Endothelial cell of umbilical vein (primary cell): ENCODE results near the gene ZNF341. TPM values are rescaled to one million over a fixed set of nuclear protein-coding genes. Genes with fewer than 3 reads are reported as not detected.

Experiments
- BruUV-seq: library from RNA; stranded (reverse); fragments of 400-500 nt; replicated peaks from 2 replicates; lab custom pipeline; 2021; lab: Mats Ljungman, UMichigan
- CTCF ChIA-PET: fragments of 300-600, 350-600 bp; sonication (Branson Sonifier 250); formaldehyde crosslinking; loops from one replicate; lab custom pipeline; 2021; ENCODE audit warnings: antibody characterized with exemption, inconsistent platforms; lab: Charles Lee
- POLR2A ChIA-PET: fragments of 300-600, 350-600 bp; sonication (Branson Sonifier 250); formaldehyde crosslinking; loops from one replicate; lab custom pipeline; 2021; ENCODE audit warnings: antibody characterized with exemption, inconsistent platforms; lab: Charles Lee
- DNase-seq: peaks from one replicate; pipeline ENCODE4 v3.0.0-alpha.2; 2011; ENCODE audit warnings: low read depth, low spot score
- FAIRE-seq: peaks from 2 replicates; lab custom pipeline; 2011; peaks lifted over from hg19 to GRCh38; lab: Jason Lieb, UNC
- H2AFZ ChIP-seq: 2 replicates; pipeline ENCODE4 v1.6.0; 2012; ENCODE audit warnings: low read depth, low read length, control low read depth, inconsistent platforms
- H3K27ac ChIP-seq: 2 replicates; pipeline ENCODE4 v1.5.1; 2011; ENCODE audit warnings: low read depth, mild to moderate bottlenecking, control low read depth, low read length, moderate library complexity; ENCODE audit not compliant: insufficient read depth
- H3K27me3 ChIP-seq, 2 experiments: 2 replicates each; pipeline versions ENCODE4 v1.6.0 to v1.6.1; 2011; ENCODE audit warnings: low read length in 2 of 2, mixed read lengths in 1 of 2; ENCODE audit not compliant: control insufficient read depth in 2 of 2, insufficient read depth in 2 of 2
- H3K36me3 ChIP-seq, 2 experiments: 2 replicates in 1 of 2; 3 replicates in 1 of 2; pipeline ENCODE4 v1.5.1; 2011; ENCODE audit warnings: low read length in 2 of 2, mild to moderate bottlenecking in 1 of 2, moderate library complexity in 1 of 2; ENCODE audit not compliant: control insufficient read depth in 2 of 2, insufficient read depth in 2 of 2; ENCODE audit errors: extremely low read depth in 1 of 2
- H3K4me1 ChIP-seq: 3 replicates; pipeline ENCODE4 v1.5.1; 2011; ENCODE audit warnings: mild to moderate bottlenecking, low read length; ENCODE audit not compliant: control insufficient read depth, insufficient read depth; ENCODE audit errors: extremely low read depth
- H3K4me2 ChIP-seq: 2 replicates; pipeline ENCODE4 v1.6.1; 2011; ENCODE audit warnings: low read length, control low read depth, mixed read lengths; ENCODE audit not compliant: insufficient read depth
- H3K4me3 ChIP-seq, 3 experiments: fragments of 200-600 bp in 1 of 3; sonication (generic), shearing (Covaris generic) in 1 of 3; replicated peaks in 1 of 3; 2 replicates each; pipeline ENCODE4 v1.5.1; 2011 to 2016; ENCODE audit warnings: control low read depth in 3 of 3, low read length in 3 of 3, mild to moderate bottlenecking in 2 of 3, inconsistent platforms in 1 of 3, low read depth in 1 of 3, moderate library complexity in 1 of 3; ENCODE audit not compliant: insufficient read depth in 1 of 3
- H3K79me2 ChIP-seq: 2 replicates; pipeline ENCODE4 v1.6.0; 2012; ENCODE audit warnings: low read length, inconsistent platforms; ENCODE audit not compliant: control insufficient read depth, insufficient read depth
- H3K9ac ChIP-seq: replicated peaks from 2 replicates; pipeline ENCODE3; 2011; ENCODE audit warnings: low read length, control low read depth; ENCODE audit not compliant: insufficient read depth; ENCODE audit errors: extremely low read depth
- H3K9me1 ChIP-seq: replicated peaks from 3 replicates; pipeline ENCODE4 v1.6.0; 2011; ENCODE audit warnings: mild to moderate bottlenecking, low read length; ENCODE audit not compliant: control insufficient read depth, insufficient read depth; ENCODE audit errors: extremely low read depth
- H3K9me3 ChIP-seq: replicated peaks from 2 replicates; pipeline ENCODE4 v1.5.1; 2012; ENCODE audit warnings: low read length, inconsistent platforms; ENCODE audit not compliant: control insufficient read depth, insufficient read depth
- H4K20me1 ChIP-seq: replicated peaks from 2 replicates; pipeline ENCODE3; 2011; ENCODE audit warnings: mild to moderate bottlenecking, low read length; ENCODE audit not compliant: control insufficient read depth, insufficient read depth; ENCODE audit errors: extremely low read depth
- CTCF ChIP-seq, 2 donors: IDR thresholded peaks; 1 replicate in 1 of 2; 2 replicates in 1 of 2; pipeline ENCODE4 v1.5.1; 2011; ENCODE audit warnings: low read length in 2 of 2, mild to moderate bottlenecking in 2 of 2, moderate library complexity in 2 of 2, control low read depth in 1 of 2, inconsistent platforms in 1 of 2, low read depth in 1 of 2; ENCODE audit not compliant: insufficient read depth in 1 of 2; ENCODE audit errors: extremely low read depth in 1 of 2
- EZH2 ChIP-seq: IDR thresholded peaks from 2 replicates; pipeline ENCODE4 v1.6.1; 2012; ENCODE audit warnings: borderline replicate concordance, low read depth, mild to moderate bottlenecking, moderate library complexity, low read length, inconsistent platforms; ENCODE audit not compliant: severe bottlenecking
- FOS ChIP-seq: IDR thresholded peaks from 2 replicates; pipeline ENCODE4 v1.6.1; 2011; ENCODE audit warnings: mild to moderate bottlenecking, low read length, moderate library complexity, borderline replicate concordance; ENCODE audit not compliant: insufficient read depth
- GATA2 ChIP-seq: IDR thresholded peaks from 2 replicates; pipeline ENCODE4 v1.7.0; 2011; ENCODE audit warnings: low read depth, mild to moderate bottlenecking, moderate library complexity, mixed read lengths, low read length; ENCODE audit not compliant: insufficient read length, insufficient read depth
- JUN ChIP-seq: IDR thresholded peaks from 2 replicates; pipeline ENCODE4 v1.6.1; 2011; ENCODE audit warnings: borderline replicate concordance, low read depth; ENCODE audit not compliant: insufficient read length, insufficient read depth
- MAX ChIP-seq: IDR thresholded peaks from 2 replicates; pipeline ENCODE4 v1.6.1; 2011; ENCODE audit not compliant: insufficient read depth, insufficient read length
- MYC ChIP-seq: IDR thresholded peaks from one replicate; pipeline ENCODE4 v1.6.1; 2011; ENCODE audit warnings: mild to moderate bottlenecking, low read depth, low read length
- POLR2A ChIP-seq: IDR thresholded peaks from 2 replicates; pipeline ENCODE4 v1.6.1; 2012; ENCODE audit warnings: low read depth, mild to moderate bottlenecking, control low read depth, low read length
- POLR2AphosphoS5 ChIP-seq: IDR thresholded peaks from 2 replicates; pipeline ENCODE4 v1.6.1; 2012; ENCODE audit warnings: low read depth, mild to moderate bottlenecking, control low read depth, low read length, moderate library complexity; ENCODE audit not compliant: insufficient read depth
- dilution Hi-C: fragments of 300-500 bp; cut with MboI; formaldehyde crosslinking; loops from one replicate; pipeline ENCODE4 v1.15.0; 2019; ENCODE audit warnings: low sequenced_read_pairs; ENCODE audit not compliant: extremely low pct_ligation_motif_present
- intact Hi-C: fragments of 100-400 bp; cut with micrococcal nuclease; formaldehyde crosslinking; loops from one replicate; pipeline ENCODE4 v1.10.0; 2022
- polyA plus RNA-seq, 4 experiments: library from polyadenylated mRNA; depleted of rRNA in 3 of 4; stranded (reverse) in 3 of 4; unstranded in 1 of 4; fragments of >200 nt; gene quantifications; 2 replicates each; pipeline versions ENCODE4 v1.2.1 to v1.2.3, GENCODE V29; 2011 to 2012; ENCODE audit warnings: missing spikeins in 1 of 4
- total RNA-seq: library from RNA; stranded (reverse); gene quantifications from 2 replicates; pipeline ENCODE4 v1.2.3, GENCODE V29; 2021

ZNF341 gene
- total and polyA plus RNA-seq, 2 donors (not counting 3 experiments of a cell fraction or from before 2014, with no cell fraction given), result 4.9 TPM

GRCh38 chr20:33783818-33784217 is 52.0 kb downstream of the ZNF341 start:
- Histone ChIP-seq H3K9ac (no peak overlapping the region), H3K36me3 (no peaks in the 10 kb centered on the region), H3K27me3 (no peaks in the 10 kb centered on the region), H3K9me3 (no peaks in the 10 kb centered on the region), H3K4me2 (no peak overlapping the region), H3K27ac (no peak overlapping the region), H3K4me1 (peaks cover 26% of the 10 kb centered on the region), H3K4me3 (no peak overlapping the region), H3K9me1 (no peaks in the 10 kb centered on the region), H3K79me2 (no peaks in the 10 kb centered on the region), H4K20me1 (no peaks in the 10 kb centered on the region), H2AFZ (no peak overlapping the region)
- dilution Hi-C loops (no loop called here), intact Hi-C loops (no loop called here)
- DNase-seq (no peak), FAIRE-seq (no peak)
- ChIA-PET CTCF (interaction anchor here (1.4 kb wide), 1 partner anchor 10 kb away, joined by 4 read pairs; no protein-coding TSS in a partner anchor), POLR2A (no interaction called here)
- TF ChIP-seq EZH2 (no peak), GATA2 (no peak), MAX (no peak), POLR2A (no peak), CTCF (IDR thresholded peaks at IDR 0.05; ENCODE audit: extremely low read depth in 1 of 2, insufficient read depth in 1 of 2, low read depth in 1 of 2, low read length in 2 of 2) (no peak), POLR2AphosphoS5 (no peak), JUN (no peak), MYC (no peak), FOS (no peak)
- BruUV-seq, result no TSS peak
